CD14-positive monocyte (primary cell): ENCODE data around the gene PRSS50. TPM values are rescaled to one million over a fixed set of nuclear protein-coding genes. Genes with fewer than 3 reads are reported as not detected.

Source experiments
- DNase-seq, 3 donors: peaks; one replicate each; pipeline ENCODE4 v3.0.0-alpha.2; 2011 to 2022
- H2AFZ ChIP-seq: 2 replicates; pipeline ENCODE4 v1.6.0; 2012; ENCODE audit warnings: mild to moderate bottlenecking, low read depth, low read length, inconsistent platforms; ENCODE audit not compliant: insufficient read depth, poor library complexity, severe bottlenecking
- H3K27ac ChIP-seq, 2 donors: 1 replicate in 1 of 2; 2 replicates in 1 of 2; pipeline ENCODE4 v1.5.1; 2012 to 2013; ENCODE audit warnings: low read length in 2 of 2, control low read depth in 1 of 2, inconsistent platforms in 1 of 2, low read depth in 1 of 2, mild to moderate bottlenecking in 1 of 2
- H3K27me3 ChIP-seq, 2 donors: one replicate each; pipeline versions ENCODE4 v1.6.0 to v1.6.1; 2011 to 2013; ENCODE audit warnings: low read length in 2 of 2; ENCODE audit not compliant: control insufficient read depth in 2 of 2, insufficient read depth in 2 of 2
- H3K36me3 ChIP-seq, 2 donors: replicated peaks in 1 of 2; 1 replicate in 1 of 2; 2 replicates in 1 of 2; pipeline versions ENCODE4 v1.5.1 to v1.6.1; 2012 to 2013; ENCODE audit warnings: low read length in 2 of 2, control low read depth in 1 of 2, inconsistent platforms in 1 of 2, mild to moderate bottlenecking in 1 of 2; ENCODE audit not compliant: insufficient read depth in 2 of 2, control insufficient read depth in 1 of 2
- H3K4me1 ChIP-seq, 2 donors: 1 replicate in 1 of 2; 2 replicates in 1 of 2; pipeline versions ENCODE4 v1.5.1 to v1.6.1; 2012 to 2013; ENCODE audit warnings: low read length in 2 of 2, control low read depth in 1 of 2, inconsistent platforms in 1 of 2, mild to moderate bottlenecking in 1 of 2, moderate library complexity in 1 of 2; ENCODE audit not compliant: insufficient read depth in 2 of 2, control insufficient read depth in 1 of 2
- H3K4me2 ChIP-seq: replicated peaks from 2 replicates; pipeline ENCODE3; 2012; ENCODE audit warnings: low read length, moderate library complexity, mild to moderate bottlenecking; ENCODE audit not compliant: poor library complexity, severe bottlenecking; ENCODE audit errors: extremely low read depth
- H3K4me3 ChIP-seq, 3 experiments: fragments of 200-600 bp in 1 of 3; sonication (generic) in 1 of 3; replicated peaks in 1 of 3; 1 replicate in 2 of 3; 2 replicates in 1 of 3; pipeline ENCODE4 v1.5.1; 2011 to 2013; ENCODE audit warnings: low read length in 3 of 3, mild to moderate bottlenecking in 3 of 3, control low read depth in 2 of 3, low read depth in 2 of 3, inconsistent platforms in 1 of 3, moderate library complexity in 1 of 3
- H3K79me2 ChIP-seq: 2 replicates; pipeline ENCODE4 v1.6.0; 2012; ENCODE audit warnings: mild to moderate bottlenecking, control low read depth, inconsistent platforms, low read length, moderate library complexity; ENCODE audit not compliant: insufficient read depth
- H3K9ac ChIP-seq: 2 replicates; pipeline ENCODE4 v1.6.0; 2017; ENCODE audit warnings: low read length, mild to moderate bottlenecking; ENCODE audit not compliant: insufficient read depth, poor library complexity, severe bottlenecking
- H3K9me3 ChIP-seq, 2 donors: replicated peaks in 1 of 2; 1 replicate in 1 of 2; 2 replicates in 1 of 2; pipeline versions ENCODE4 v1.5.1 to v1.6.1; 2012 to 2013; ENCODE audit warnings: low read length in 2 of 2, control low read depth in 1 of 2; ENCODE audit not compliant: control insufficient read depth in 1 of 2, insufficient read depth in 1 of 2
- H4K20me1 ChIP-seq: 2 replicates; pipeline ENCODE4 v1.6.0; 2012; ENCODE audit warnings: mild to moderate bottlenecking, low read length, control low read depth, moderate library complexity; ENCODE audit not compliant: insufficient read depth
- H3K27ac Mint-ChIP-seq, 7 donors: one replicate each; pipeline ENCODE4 v1.8.0; 2020; ENCODE audit warnings: mild to moderate bottlenecking in 7 of 7, mixed read lengths in 7 of 7, moderate library complexity in 6 of 7, inconsistent platforms in 2 of 7
- H3K27me3 Mint-ChIP-seq, 3 donors: one replicate each; pipeline ENCODE4 v1.8.0; 2021 to 2022; ENCODE audit warnings: low read depth in 3 of 3, mild to moderate bottlenecking in 3 of 3, mixed read lengths in 3 of 3, moderate library complexity in 3 of 3, inconsistent platforms in 1 of 3
- H3K36me3 Mint-ChIP-seq, 2 donors: one replicate each; pipeline ENCODE4 v1.8.0; 2020; ENCODE audit warnings: mixed read lengths in 2 of 2, inconsistent platforms in 1 of 2, mild to moderate bottlenecking in 1 of 2
- H3K4me1 Mint-ChIP-seq: one replicate; pipeline ENCODE4 v1.8.0; 2020; ENCODE audit warnings: mild to moderate bottlenecking, mixed read lengths
- H3K4me3 Mint-ChIP-seq, 2 donors: one replicate each; pipeline ENCODE4 v1.8.0; 2020; ENCODE audit warnings: mild to moderate bottlenecking in 2 of 2, mixed read lengths in 2 of 2, moderate library complexity in 1 of 2
- H3K9me3 Mint-ChIP-seq, 7 donors: one replicate each; pipeline ENCODE4 v1.8.0; 2020 to 2022; ENCODE audit warnings: mixed read lengths in 7 of 7, mild to moderate bottlenecking in 6 of 7, moderate library complexity in 6 of 7, inconsistent platforms in 2 of 7
- WGBS: methylation state at CpG from one replicate; pipeline ENCODE4 v1.1.5; 2013; ENCODE audit warnings: missing lambda C conversion rate; ENCODE audit not compliant: insufficient coverage; 5-methylcytosine and 5-hydroxymethylcytosine counted together
- intact Hi-C, 2 donors: fragments of 100-400 bp; cut with micrococcal nuclease; formaldehyde crosslinking; loops; one replicate each; pipeline versions ENCODE4 v1.15.0 to v1.15.1; 2023
- polyA plus RNA-seq, 3 donors: library from polyadenylated mRNA; depleted of rRNA in 1 of 3; unstranded in 2 of 3; stranded (reverse) in 1 of 3; fragments of 300-500 nt in 2 of 3; fragments of >200 nt in 1 of 3; fragmentation: Illumina TruSeq in 2 of 3; gene quantifications; 1 replicate in 2 of 3; 2 replicates in 1 of 3; pipeline ENCODE4 v1.2.3, GENCODE V29; 2012 to 2021
- TF ChIP-seq, protein P1 (sequence below): fragments of 200-600 bp; IDR thresholded peaks from one replicate; pipeline ENCODE4 v1.8.0; 2022; ENCODE audit warnings: antibody characterized with exemption, mild to moderate bottlenecking

Gene PRSS50
- polyA plus RNA-seq, 3 donors = not detected

DNA sequence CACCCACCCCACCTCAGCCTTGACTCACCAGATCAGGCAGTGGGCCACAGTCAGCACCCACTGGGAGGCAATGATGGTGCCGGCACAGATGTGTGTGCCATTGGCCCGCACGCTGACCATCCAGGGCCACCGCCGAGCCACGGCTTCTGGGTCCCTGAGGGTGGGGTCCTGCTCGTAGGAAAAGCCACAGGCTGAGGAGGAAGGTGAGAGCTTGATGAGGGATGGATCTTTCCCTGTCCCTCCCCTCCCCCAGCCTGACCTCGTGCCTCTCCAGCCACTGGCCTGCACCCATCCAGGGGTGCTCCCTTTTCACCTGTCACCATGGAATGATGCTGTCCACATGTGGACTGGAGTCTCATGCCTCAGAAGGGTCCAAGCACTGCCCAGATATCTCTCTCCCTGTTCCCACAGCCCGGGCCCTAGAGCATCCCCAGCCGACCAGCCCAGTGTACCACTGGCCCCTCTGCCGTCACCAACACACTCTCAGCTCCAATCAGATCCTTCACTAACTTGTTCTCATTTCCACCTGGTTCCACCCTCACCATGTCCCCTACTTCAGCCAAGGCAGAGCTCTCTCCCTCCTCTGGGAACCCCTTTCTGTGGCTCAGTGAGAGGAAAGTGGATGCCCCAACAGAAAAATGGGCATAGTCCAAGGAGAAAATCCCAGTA is 2.0 kb downstream of the PRSS50 start:
- no peak overlapping the region for H3K9ac ChIP-seq
- no peaks in the 10 kb centered on the region for H4K20me1 ChIP-seq
- Mint-ChIP-seq H3K36me3 (no peaks in the 10 kb centered on the region), H3K4me3 (no peak overlapping the region), H3K9me3 (no peaks in the 10 kb centered on the region), H3K27me3 (peaks cover 5 to 17% (median 9%) of the 10 kb centered on the region in 3 donors), H3K27ac (no peak overlapping the region), H3K4me1 (peaks cover 2% of the 10 kb centered on the region)
- no peak overlapping the region for H2AFZ ChIP-seq
- H3K79me2 ChIP-seq = no peaks in the 10 kb centered on the region
- no peak overlapping the region for H3K4me2 ChIP-seq
- WGBS = 93% methylated on average over 6 of the region's 11 CpGs
- TF ChIP-seq, protein P1, sequence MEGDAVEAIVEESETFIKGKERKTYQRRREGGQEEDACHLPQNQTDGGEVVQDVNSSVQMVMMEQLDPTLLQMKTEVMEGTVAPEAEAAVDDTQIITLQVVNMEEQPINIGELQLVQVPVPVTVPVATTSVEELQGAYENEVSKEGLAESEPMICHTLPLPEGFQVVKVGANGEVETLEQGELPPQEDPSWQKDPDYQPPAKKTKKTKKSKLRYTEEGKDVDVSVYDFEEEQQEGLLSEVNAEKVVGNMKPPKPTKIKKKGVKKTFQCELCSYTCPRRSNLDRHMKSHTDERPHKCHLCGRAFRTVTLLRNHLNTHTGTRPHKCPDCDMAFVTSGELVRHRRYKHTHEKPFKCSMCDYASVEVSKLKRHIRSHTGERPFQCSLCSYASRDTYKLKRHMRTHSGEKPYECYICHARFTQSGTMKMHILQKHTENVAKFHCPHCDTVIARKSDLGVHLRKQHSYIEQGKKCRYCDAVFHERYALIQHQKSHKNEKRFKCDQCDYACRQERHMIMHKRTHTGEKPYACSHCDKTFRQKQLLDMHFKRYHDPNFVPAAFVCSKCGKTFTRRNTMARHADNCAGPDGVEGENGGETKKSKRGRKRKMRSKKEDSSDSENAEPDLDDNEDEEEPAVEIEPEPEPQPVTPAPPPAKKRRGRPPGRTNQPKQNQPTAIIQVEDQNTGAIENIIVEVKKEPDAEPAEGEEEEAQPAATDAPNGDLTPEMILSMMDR = no peak
- DNase-seq = no peak
- H3K4me3 ChIP-seq = no peak overlapping the region
- intact Hi-C loops = no loop called here
- H3K36me3 ChIP-seq = no peaks in the 10 kb centered on the region
- no peaks in the 10 kb centered on the region for H3K9me3 ChIP-seq
- H3K4me1 ChIP-seq = no peaks in the 10 kb centered on the region
- H3K27me3 ChIP-seq = no peaks in the 10 kb centered on the region
- no peak overlapping the region for H3K27ac ChIP-seq

GRCh38 chr3:46714728-46715506 is 2.8 kb downstream of the PRSS50 start:
- no peak overlapping the region for H3K27ac ChIP-seq
- no peak overlapping the region for H3K4me3 Mint-ChIP-seq
- no peak for DNase-seq
- H3K9me3 ChIP-seq = no peaks in the 10 kb centered on the region
- H2AFZ ChIP-seq = no peak overlapping the region
- no peaks in the 10 kb centered on the region for H3K9me3 Mint-ChIP-seq
- TF ChIP-seq, protein P1 = no peak
- no peak overlapping the region for H3K27ac Mint-ChIP-seq
- H3K27me3 ChIP-seq = no peaks in the 10 kb centered on the region
- H3K4me1 ChIP-seq = no peaks in the 10 kb centered on the region
- H3K36me3 ChIP-seq = no peaks in the 10 kb centered on the region
- no peak overlapping the region for H3K4me2 ChIP-seq
- 88% methylated on average over 5 of the region's 10 CpGs for WGBS
- H3K9ac ChIP-seq = no peak overlapping the region
- H3K4me3 ChIP-seq = no peak overlapping the region
- H3K79me2 ChIP-seq = no peaks in the 10 kb centered on the region
- no peaks in the 10 kb centered on the region for H4K20me1 ChIP-seq
- intact Hi-C loops = no loop called here
- peaks cover 6 to 14% (median 9%) of the 10 kb centered on the region in 3 donors for H3K27me3 Mint-ChIP-seq
- H3K36me3 Mint-ChIP-seq = no peaks in the 10 kb centered on the region
- peaks cover 2% of the 10 kb centered on the region for H3K4me1 Mint-ChIP-seq
